Left hindlimb (tissue), 1 donor: ENCODE data around the gene RYK.
"Not testable (repeated sequence)": the region's sequence is repeated elsewhere in the genome, so short reads cannot be mapped to it uniquely, and the experiment has no call there.

ENCODE experiments used
- DNase-seq: peaks from one replicate; pipeline ENCODE4 v3.0.0-alpha.2; 2018

Gene RYK

GRCh38 chr3:134250717-134251220 is at the start of gene RYK:
RYK (minus strand) TSS chr3:134250859; CDS start chr3:134250654, 205 bp downstream.
- DNase-seq, result peak; percentile 89

- DNase-seq, result no peak
Observed at GRCh38 chr3:134299888-134300206, 49.2 kb upstream of the RYK start.

- DNase-seq, result no peak
Observed at GRCh38 chr3:134299185-134299887, 48.7 kb upstream of the RYK start.

- DNase-seq, result no peak
Observed at GRCh38 chr3:134298249-134298648, 47.6 kb upstream of the RYK start.

GRCh38 chr3:134296616-134297015 is 46.0 kb upstream of the RYK start:
- DNase-seq, result no peak

- no peak for DNase-seq
Observed at GRCh38 chr3:134295930-134296329, 45.3 kb upstream of the RYK start.

- DNase-seq, result no peak
Observed at GRCh38 chr3:134294302-134295280, 43.9 kb upstream of the RYK start.

GRCh38 chr3:134291319-134292254 is 40.9 kb upstream of the RYK start:
- peak; percentile 65 for DNase-seq

GRCh38 chr3:134287512-134287911 is 36.9 kb upstream of the RYK start:
- DNase-seq, result no peak

- DNase-seq, result no peak
Observed at GRCh38 chr3:134284438-134284837, 33.8 kb upstream of the RYK start.

GRCh38 chr3:134282659-134283047 is 32.0 kb upstream of the RYK start:
- no peak for DNase-seq

- no peak for DNase-seq
Observed at GRCh38 chr3:134281912-134282658, 31.4 kb upstream of the RYK start.

GRCh38 chr3:134279466-134279865 is 28.8 kb upstream of the RYK start:
- no peak for DNase-seq

- DNase-seq, result no peak
Observed at GRCh38 chr3:134277066-134277660, 26.5 kb upstream of the RYK start.

- DNase-seq, result no peak
Observed at GRCh38 chr3:134276086-134276485, 25.4 kb upstream of the RYK start.

- not testable (repeated sequence) for DNase-seq
Observed at GRCh38 chr3:134275110-134275509, 24.5 kb upstream of the RYK start.

GRCh38 chr3:134274571-134274970 is 23.9 kb upstream of the RYK start:
- no peak for DNase-seq

- DNase-seq, result no peak
Observed at GRCh38 chr3:134267996-134268395, 17.3 kb upstream of the RYK start.

- no peak for DNase-seq
Observed at GRCh38 chr3:134260987-134261386, 10.3 kb upstream of the RYK start.

GRCh38 chr3:134258761-134259347 is 8.2 kb upstream of the RYK start:
- no peak for DNase-seq

GRCh38 chr3:134255404-134255803 is 4.7 kb upstream of the RYK start:
- DNase-seq, result no peak
